ENCODE results near the gene LCNL1. TPM values are rescaled to one million over a fixed set of nuclear protein-coding genes. Genes with fewer than 3 reads are reported as not detected.

The LCNL1 gene
- total RNA-seq, 3 donors from 2014 or later, result 0.16 to 0.29 TPM; not detected in 1

GRCh38 chr9:136963751-136964150, 19.0 kb upstream of the LCNL1 start:
- no peaks in the 10 kb centered on the region for H3K27me3 ChIP-seq
- DNase-seq (ENCODE audit: low spot score in 2 of 2), result no peak
- H3K4me1 ChIP-seq, result no peaks in the 10 kb centered on the region
- no peak for TF ChIP-seq POLR2AphosphoS5 (IDR thresholded peaks at IDR 0.05)
- TF ChIP-seq POLR2A (IDR thresholded peaks at IDR 0.05), result no peak
- TF ChIP-seq CTCF (IDR thresholded peaks at IDR 0.05), result no peak
- H3K36me3 ChIP-seq, result no peaks in the 10 kb centered on the region
- no peak overlapping the region for H3K27ac ChIP-seq
- no peaks in the 10 kb centered on the region for H3K9me3 ChIP-seq
- no peak overlapping the region for H3K4me3 ChIP-seq
- intact Hi-C loops (cut with DNase I; ENCODE audit: low total_unique reads), result no loop called here

- Histone ChIP-seq H3K4me1 (no peaks in the 10 kb centered on the region), H3K27ac (no peak overlapping the region), H3K9me3 (no peaks in the 10 kb centered on the region), H3K4me3 (no peak overlapping the region), H3K36me3 (no peaks in the 10 kb centered on the region), H3K27me3 (no peaks in the 10 kb centered on the region)
- TF ChIP-seq POLR2A (IDR thresholded peaks at IDR 0.05) (no peak), POLR2AphosphoS5 (IDR thresholded peaks at IDR 0.05) (no peak), CTCF (IDR thresholded peaks at IDR 0.05) (no peak)
- DNase-seq (ENCODE audit: low spot score in 2 of 2), result no peak
- intact Hi-C loops (cut with DNase I; ENCODE audit: low total_unique reads), result no loop called here
Measured at GRCh38 chr9:136964171-136964689, 18.6 kb upstream of the LCNL1 start.

GRCh38 chr9:136964833-136965422, 17.9 kb upstream of the LCNL1 start:
- no peak for TF ChIP-seq POLR2AphosphoS5 (IDR thresholded peaks at IDR 0.05)
- TF ChIP-seq CTCF (IDR thresholded peaks at IDR 0.05), result no peak
- TF ChIP-seq POLR2A (IDR thresholded peaks at IDR 0.05), result no peak
- Histone ChIP-seq H3K36me3 (no peaks in the 10 kb centered on the region), H3K9me3 (no peaks in the 10 kb centered on the region), H3K4me3 (no peak overlapping the region), H3K27ac (no peak overlapping the region), H3K4me1 (no peaks in the 10 kb centered on the region), H3K27me3 (no peaks in the 10 kb centered on the region)
- intact Hi-C loops (cut with DNase I; ENCODE audit: low total_unique reads), result no loop called here
- no peak for DNase-seq (ENCODE audit: low spot score in 2 of 2)

DNA sequence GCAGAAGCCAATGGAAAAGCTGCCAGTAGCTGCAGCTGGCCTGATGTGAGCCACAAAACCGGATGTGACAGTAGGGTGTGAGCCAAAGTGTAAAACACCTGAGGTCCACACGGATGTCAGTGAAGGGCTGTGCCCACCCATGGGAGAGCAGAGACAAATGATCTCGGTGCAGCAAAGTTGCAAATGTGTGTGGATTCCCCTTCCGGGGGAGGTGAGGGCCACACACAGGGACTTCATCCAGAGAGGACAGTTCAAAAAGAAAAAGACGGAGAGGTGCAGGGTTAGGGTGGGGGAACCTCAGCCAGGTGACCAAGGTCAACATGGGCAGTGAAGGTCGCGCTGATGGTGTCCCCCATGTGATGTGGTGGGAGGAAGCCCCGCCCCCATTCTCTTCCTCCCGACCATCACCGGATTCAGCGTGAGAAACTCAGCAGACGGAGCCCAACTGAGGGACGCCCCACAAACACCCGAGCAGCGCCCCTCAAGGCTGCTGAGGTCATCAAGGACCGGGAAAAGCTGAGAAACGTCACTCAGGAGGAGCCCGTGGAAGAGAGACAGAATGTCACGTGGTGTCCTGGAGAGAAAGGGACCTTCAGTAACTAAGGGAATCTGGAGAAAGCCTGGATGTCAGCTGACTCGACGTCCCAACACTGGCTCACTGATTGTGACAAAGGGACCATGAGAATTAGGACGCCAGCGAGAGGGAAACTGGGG, 16.9 kb upstream of the LCNL1 start:
- Histone ChIP-seq H3K9me3 (no peaks in the 10 kb centered on the region), H3K36me3 (no peaks in the 10 kb centered on the region), H3K27me3 (no peaks in the 10 kb centered on the region), H3K4me3 (peak overlapping the region in 1 of 3 donors; percentile 34), H3K27ac (no peak overlapping the region), H3K4me1 (no peaks in the 10 kb centered on the region)
- no peak for DNase-seq (ENCODE audit: low spot score in 2 of 2)
- TF ChIP-seq CTCF (IDR thresholded peaks at IDR 0.05) (no peak), POLR2AphosphoS5 (IDR thresholded peaks at IDR 0.05) (no peak), POLR2A (IDR thresholded peaks at IDR 0.05) (no peak)
- intact Hi-C loops (cut with DNase I; ENCODE audit: low total_unique reads), result no loop called here
